B cell (primary cell): ENCODE results near the gene DDX24. TPM values are rescaled to one million over a fixed set of nuclear protein-coding genes. Genes with fewer than 3 reads are reported as not detected.

Experiments used
- ATAC-seq: fragments of 200-7000 bp; cut with Tn5 transposase; one replicate; pipeline ENCODE4 v1.10.0; 2021; ENCODE audit warnings: low read depth, mild to moderate bottlenecking, moderate number of reproducible peaks, moderate library complexity
- CTCF ChIA-PET: fragments of 350-600 bp; sonication (Branson Sonifier 250); formaldehyde crosslinking; loops from one replicate; lab custom pipeline; 2021; ENCODE audit warnings: antibody characterized with exemption, inconsistent platforms; lab: Charles Lee
- POLR2A ChIA-PET: fragments of 350-600 bp; sonication (Branson Sonifier 250); formaldehyde crosslinking; loops from one replicate; lab custom pipeline; 2021; ENCODE audit warnings: antibody characterized with exemption; lab: Charles Lee
- DNase-seq: peaks from one replicate; pipeline ENCODE4 v3.0.0; 2013
- H2AFZ ChIP-seq: 2 replicates; pipeline ENCODE4 v1.6.1; 2012; ENCODE audit warnings: mild to moderate bottlenecking, low read depth, low read length; ENCODE audit not compliant: insufficient read depth, poor library complexity, severe bottlenecking
- H3K27ac ChIP-seq, 2 donors: 1 replicate in 1 of 2; 2 replicates in 1 of 2; pipeline ENCODE4 v1.5.1; 2012 to 2013; ENCODE audit warnings: low read length in 2 of 2, mild to moderate bottlenecking in 2 of 2, moderate library complexity in 1 of 2
- H3K27me3 ChIP-seq, 4 experiments: fragments of 200-600 bp in 1 of 4; sonication (generic) in 1 of 4; replicated peaks in 1 of 4; 1 replicate in 2 of 4; 2 replicates in 2 of 4; pipeline versions ENCODE4 v1.6.1 to v1.7.0; 2013 to 2016; ENCODE audit warnings: low read length in 3 of 4, mild to moderate bottlenecking in 2 of 4, mixed read lengths in 1 of 4, moderate library complexity in 1 of 4; ENCODE audit not compliant: insufficient read depth in 4 of 4, control insufficient read depth in 3 of 4; ENCODE audit errors: control extremely low read depth in 1 of 4
- H3K36me3 ChIP-seq, 2 experiments: replicated peaks in 1 of 2; 1 replicate in 1 of 2; 2 replicates in 1 of 2; pipeline versions ENCODE4 v1.6.1 to v1.7.1; 2013; ENCODE audit warnings: low read length in 1 of 2; ENCODE audit not compliant: insufficient read depth in 2 of 2, control insufficient read depth in 1 of 2; ENCODE audit errors: control extremely low read depth in 1 of 2, extremely low read depth in 1 of 2
- H3K4me1 ChIP-seq, 2 donors: fragments of 200-600 bp in 1 of 2; sonication (generic) in 1 of 2; 1 replicate in 1 of 2; 2 replicates in 1 of 2; pipeline versions ENCODE4 v1.5.1 to v1.6.1; 2013 to 2017; ENCODE audit warnings: low read length in 2 of 2; ENCODE audit not compliant: control insufficient read depth in 2 of 2, insufficient read depth in 2 of 2
- H3K4me2 ChIP-seq: replicated peaks from 2 replicates; pipeline ENCODE3; 2012; ENCODE audit warnings: mild to moderate bottlenecking, low read depth, low read length; ENCODE audit not compliant: poor library complexity, severe bottlenecking
- H3K4me3 ChIP-seq, 5 experiments: fragments of 200-600 bp in 1 of 5; sonication (generic) in 1 of 5; 1 replicate in 3 of 5; 2 replicates in 2 of 5; pipeline versions ENCODE4 v1.5.1 to v1.7.0; 2011 to 2016; ENCODE audit warnings: low read length in 4 of 5, mild to moderate bottlenecking in 4 of 5, low read depth in 2 of 5, control low read depth in 1 of 5, moderate library complexity in 1 of 5; ENCODE audit not compliant: insufficient read depth in 1 of 5; ENCODE audit errors: control extremely low read depth in 1 of 5, extremely low read depth in 1 of 5
- H3K79me2 ChIP-seq: fragments of 200-600 bp; sonication (generic); one replicate; pipeline ENCODE4 v1.6.0; 2016; ENCODE audit warnings: low read length; ENCODE audit not compliant: control insufficient read depth, insufficient read depth
- H3K9ac ChIP-seq: fragments of 200-600 bp; sonication (generic); 2 replicates; pipeline ENCODE4 v1.6.1; 2017; ENCODE audit warnings: mild to moderate bottlenecking, low read length, moderate library complexity
- H3K9me3 ChIP-seq, 3 donors: one replicate each; pipeline versions ENCODE4 v1.6.1 to v1.7.1; 2013; ENCODE audit warnings: low read length in 2 of 3; ENCODE audit not compliant: control insufficient read depth in 2 of 3, insufficient read depth in 1 of 3; ENCODE audit errors: control extremely low read depth in 1 of 3
- H4K20me1 ChIP-seq: 2 replicates; pipeline ENCODE4 v1.6.0; 2012; ENCODE audit warnings: mild to moderate bottlenecking, low read length; ENCODE audit not compliant: insufficient read depth, control insufficient read depth, poor library complexity, severe bottlenecking
- H3K27ac Mint-ChIP-seq: one replicate; pipeline ENCODE4 v1.8.0; 2021; ENCODE audit warnings: mixed read lengths
- H3K27me3 Mint-ChIP-seq: one replicate; pipeline ENCODE4 v1.8.0; 2021; ENCODE audit warnings: mixed read lengths
- H3K4me1 Mint-ChIP-seq: one replicate; pipeline ENCODE4 v1.8.0; 2021; ENCODE audit warnings: mixed read lengths
- H3K4me3 Mint-ChIP-seq: one replicate; pipeline ENCODE4 v1.8.0; 2021; ENCODE audit warnings: mixed read lengths
- H3K9me3 Mint-ChIP-seq: one replicate; pipeline ENCODE4 v1.8.0; 2022; ENCODE audit warnings: mixed read lengths; ENCODE audit not compliant: insufficient read depth
- CTCF ChIP-seq: fragments of 200-600 bp; IDR thresholded peaks from one replicate; pipeline ENCODE4 v1.8.0; 2022; ENCODE audit warnings: antibody characterized with exemption, mild to moderate bottlenecking
- EZH2 ChIP-seq: IDR thresholded peaks from 2 replicates; pipeline ENCODE4 v1.6.1; 2012; ENCODE audit warnings: borderline replicate concordance, low read depth, mild to moderate bottlenecking, moderate library complexity, low read length; ENCODE audit not compliant: insufficient read depth, poor library complexity, severe bottlenecking
- WGBS: methylation state at CpG from one replicate; pipeline ENCODE4 v1.1.5; 2013; ENCODE audit warnings: missing lambda C conversion rate; ENCODE audit not compliant: insufficient coverage; 5-methylcytosine and 5-hydroxymethylcytosine counted together
- intact Hi-C: fragments of 100-400 bp; cut with micrococcal nuclease; formaldehyde crosslinking; loops from one replicate; pipeline ENCODE4 v1.10.0; 2022
- polyA plus RNA-seq: library from polyadenylated mRNA; depleted of rRNA; stranded (reverse); fragments of >200 nt; gene quantifications from 2 replicates; pipeline ENCODE4 v1.2.3, GENCODE V29; 2012
- total RNA-seq, 2 donors: library from RNA; stranded (reverse); fragments of 120-200 nt in 1 of 2; gene quantifications; 1 replicate in 1 of 2; 2 replicates in 1 of 2; pipeline versions ENCODE4 v1.2.3 to v1.2.4, GENCODE V29; 2013 to 2022

DDX24 gene
- total and polyA plus RNA-seq, 2 donors (not counting 1 experiment from before 2014, with no cell fraction given) = 145 to 211 TPM

GRCh38 chr14:94119071-94119470 is 38.1 kb upstream of the DDX24 start:
- CTCF ChIA-PET = interaction anchor here (2.9 kb wide), 1 partner anchor 13 kb away, joined by 10 read pairs; no protein-coding TSS in a partner anchor
- H3K27me3 Mint-ChIP-seq = peaks cover 51% of the 10 kb centered on the region

GRCh38 chr14:94117856-94118255 is 36.9 kb upstream of the DDX24 start:
- peaks cover 0 to 21% (median 17%) of the 10 kb centered on the region in 3 donors for H3K9me3 ChIP-seq
- POLR2A ChIA-PET = no interaction called here
- no peak overlapping the region for H2AFZ ChIP-seq
- H3K36me3 ChIP-seq = no peaks in the 10 kb centered on the region
- Mint-ChIP-seq H3K4me3 (no peak overlapping the region), H3K9me3 (peaks cover 13% of the 10 kb centered on the region), H3K27ac (no peak overlapping the region), H3K27me3 (peaks cover 52% of the 10 kb centered on the region), H3K4me1 (no peaks in the 10 kb centered on the region)
- DNase-seq (no peak), ATAC-seq (no peak)
- WGBS = 86% methylated on average over 6 of the region's 9 CpGs
- H3K79me2 ChIP-seq = no peaks in the 10 kb centered on the region
- H4K20me1 ChIP-seq = no peaks in the 10 kb centered on the region
- H3K27me3 ChIP-seq = peaks cover 0 to 31% (median 0%) of the 10 kb centered on the region in 4 experiments
- no peak overlapping the region for H3K4me2 ChIP-seq
- intact Hi-C loops = no loop called here
- no peak overlapping the region for H3K9ac ChIP-seq
- CTCF ChIA-PET = interaction anchor here (2.9 kb wide), 1 partner anchor 14 kb away, joined by 10 read pairs; no protein-coding TSS in a partner anchor
- no peak overlapping the region for H3K27ac ChIP-seq
- H3K4me3 ChIP-seq = no peak overlapping the region
- H3K4me1 ChIP-seq = no peaks in the 10 kb centered on the region
- TF ChIP-seq CTCF = no peak

More at GRCh38 chr14:94119071-94119470, 38.1 kb upstream of the DDX24 start:
- H3K4me1 Mint-ChIP-seq = no peaks in the 10 kb centered on the region
- TF ChIP-seq CTCF (no peak), EZH2 (no peak)
- no peak overlapping the region for H3K27ac Mint-ChIP-seq
- peaks cover 0 to 23% (median 17%) of the 10 kb centered on the region in 3 donors for H3K9me3 ChIP-seq
- no peak for DNase-seq
- no peaks in the 10 kb centered on the region for H3K79me2 ChIP-seq
- H3K9ac ChIP-seq = no peak overlapping the region
- no peak overlapping the region for H3K4me3 Mint-ChIP-seq
- intact Hi-C loops = no loop called here
- H4K20me1 ChIP-seq = no peaks in the 10 kb centered on the region
- no peak for ATAC-seq
- H3K27ac ChIP-seq = no peak overlapping the region
- H2AFZ ChIP-seq = no peak overlapping the region
- H3K27me3 ChIP-seq = peaks cover 0 to 31% (median 0%) of the 10 kb centered on the region in 4 experiments
- H3K9me3 Mint-ChIP-seq = peaks cover 13% of the 10 kb centered on the region
- H3K36me3 ChIP-seq = no peaks in the 10 kb centered on the region
- no peak overlapping the region for H3K4me2 ChIP-seq
- H3K4me3 ChIP-seq = no peak overlapping the region
- H3K4me1 ChIP-seq = no peaks in the 10 kb centered on the region
- POLR2A ChIA-PET = no interaction called here
